Amniotic epithelial cell (primary cell): ENCODE data around the gene CCDC85B.
"Not testable (repeated sequence)": the region's sequence is repeated elsewhere in the genome, so short reads cannot be mapped to it uniquely, and the experiment has no call there.

Experiments
- DNase-seq: peaks from one replicate; pipeline ENCODE4 v3.0.0-alpha.2; 2010; ENCODE audit warnings: low read depth

Gene CCDC85B

DNA sequence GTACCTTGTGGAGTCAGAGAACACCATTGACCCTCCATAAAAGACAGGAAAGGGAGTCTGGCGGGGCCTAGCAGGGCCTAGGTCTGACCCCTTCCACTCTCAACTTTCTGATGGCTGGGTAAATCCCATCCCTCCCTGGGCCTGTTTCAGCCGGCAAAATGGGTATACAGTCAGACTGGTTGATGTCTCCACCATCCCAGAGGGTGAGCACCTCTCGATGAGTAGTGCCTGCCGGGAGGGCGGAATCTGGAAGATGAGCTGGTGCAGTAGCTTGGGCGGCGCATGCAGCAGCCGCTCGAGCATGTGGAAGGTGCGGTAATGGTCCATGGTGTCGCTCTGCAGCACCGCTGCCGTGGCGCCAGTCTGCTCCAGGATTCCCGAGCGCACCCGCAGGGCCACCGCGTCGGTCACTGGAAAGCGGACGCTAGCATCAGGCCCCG, 2.7 kb upstream of the CCDC85B start:
- DNase-seq = peak; percentile 22

DNA sequence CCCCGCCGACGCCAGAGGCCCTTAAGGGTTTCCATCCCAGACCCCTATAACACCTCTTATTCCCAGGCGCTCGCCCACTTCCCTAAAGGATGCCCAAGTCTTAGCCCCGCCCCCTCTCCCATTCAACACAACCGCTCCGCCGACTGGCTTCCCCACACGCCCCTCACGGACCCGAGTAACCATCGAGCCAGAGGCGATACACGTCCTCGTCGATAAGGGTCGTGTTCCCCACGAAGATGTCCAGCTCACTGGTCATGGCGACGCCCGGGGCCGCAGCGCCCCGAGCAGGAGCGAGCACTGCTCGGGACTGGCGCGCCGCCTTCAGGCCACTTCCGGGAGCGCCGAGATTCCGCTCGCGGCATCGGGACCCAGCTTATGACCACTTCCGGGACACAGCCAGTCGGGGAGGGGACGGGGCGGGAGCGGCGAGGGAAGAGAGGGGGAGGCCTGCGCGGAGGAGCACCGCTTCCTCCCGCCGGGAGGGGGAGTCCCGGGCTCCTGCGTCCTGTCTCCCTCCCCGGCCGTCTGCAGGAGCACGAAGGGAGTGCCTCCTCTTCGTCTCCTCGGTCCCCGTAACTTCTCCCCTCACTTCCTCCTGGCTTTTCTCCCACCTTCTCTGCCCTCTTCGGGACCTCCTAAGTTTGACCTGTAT, 2.2 kb upstream of the CCDC85B start, which contains the start of gene FIBP:
Gene FIBP (minus strand): TSS at position 309 of the 652 bp plus-strand sequence. CDS start 53 bp downstream, at position 256.
- DNase-seq = peak; percentile 95

DNA sequence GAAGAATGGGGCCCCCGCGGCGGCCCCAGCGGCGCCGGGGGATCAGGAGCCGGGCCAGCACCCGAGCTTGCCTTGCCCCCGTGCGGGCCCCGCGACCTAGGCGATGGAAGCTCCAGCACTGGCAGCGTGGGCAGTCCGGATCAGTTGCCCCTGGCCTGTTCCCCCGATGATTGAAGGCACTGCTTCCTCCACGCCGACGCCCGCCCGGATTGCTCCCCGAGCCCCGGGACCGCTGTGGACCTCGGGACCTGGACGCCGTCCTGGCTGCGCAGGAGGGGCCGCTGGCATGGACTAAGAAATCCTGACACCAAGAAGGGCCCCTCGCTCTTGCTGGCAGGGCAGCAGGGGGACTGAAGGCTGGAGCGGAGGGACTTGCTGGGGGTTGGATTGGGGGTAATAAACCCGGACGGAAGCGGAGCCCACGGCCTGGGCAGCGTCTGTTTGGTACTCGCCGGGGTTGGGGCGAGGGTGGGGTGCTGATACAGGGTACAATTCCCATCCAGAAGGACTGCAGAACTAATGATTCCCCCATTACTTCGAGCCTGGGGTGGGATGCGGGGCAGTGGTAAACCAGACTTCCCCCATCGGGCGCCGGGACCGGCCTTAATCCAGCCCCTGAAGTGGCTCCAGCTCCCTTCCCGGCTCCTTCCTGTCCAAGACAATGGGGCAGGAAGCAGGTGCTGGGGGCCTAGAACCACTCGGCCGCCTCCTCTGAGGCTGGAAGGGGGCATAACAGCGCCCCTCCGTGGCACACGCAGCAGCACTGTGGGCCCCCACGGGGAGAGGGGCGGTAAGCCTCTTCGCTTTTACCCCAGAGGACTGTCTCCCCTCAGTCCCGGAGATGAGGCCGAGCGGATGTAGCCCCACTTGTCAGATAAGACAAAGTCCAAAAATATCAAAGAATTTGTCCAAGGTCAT, 1.0 kb downstream of the CCDC85B start:
- peak; percentile 27 for DNase-seq

DNA sequence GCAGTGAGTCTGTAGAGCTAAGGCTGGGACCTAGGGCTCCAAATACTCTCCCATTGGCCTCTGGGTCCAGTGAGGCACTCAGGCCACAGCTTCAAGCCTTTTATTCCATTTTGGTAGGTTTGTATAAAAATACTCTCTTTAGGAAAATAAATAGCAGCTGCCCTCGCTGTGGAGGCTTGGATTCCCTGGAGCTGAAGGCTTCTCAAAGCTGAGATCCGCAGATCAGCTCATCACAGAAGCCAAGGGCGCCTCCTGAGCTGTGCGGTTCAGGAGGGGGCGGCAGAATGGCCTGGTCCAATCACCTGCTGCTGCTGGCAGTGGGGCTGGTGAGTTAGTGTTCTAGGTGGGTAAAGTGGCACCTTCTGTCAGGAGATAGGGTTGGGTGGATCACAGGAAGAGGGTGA, 1.7 kb downstream of the CCDC85B start:
- DNase-seq = not testable (repeated sequence)

DNA sequence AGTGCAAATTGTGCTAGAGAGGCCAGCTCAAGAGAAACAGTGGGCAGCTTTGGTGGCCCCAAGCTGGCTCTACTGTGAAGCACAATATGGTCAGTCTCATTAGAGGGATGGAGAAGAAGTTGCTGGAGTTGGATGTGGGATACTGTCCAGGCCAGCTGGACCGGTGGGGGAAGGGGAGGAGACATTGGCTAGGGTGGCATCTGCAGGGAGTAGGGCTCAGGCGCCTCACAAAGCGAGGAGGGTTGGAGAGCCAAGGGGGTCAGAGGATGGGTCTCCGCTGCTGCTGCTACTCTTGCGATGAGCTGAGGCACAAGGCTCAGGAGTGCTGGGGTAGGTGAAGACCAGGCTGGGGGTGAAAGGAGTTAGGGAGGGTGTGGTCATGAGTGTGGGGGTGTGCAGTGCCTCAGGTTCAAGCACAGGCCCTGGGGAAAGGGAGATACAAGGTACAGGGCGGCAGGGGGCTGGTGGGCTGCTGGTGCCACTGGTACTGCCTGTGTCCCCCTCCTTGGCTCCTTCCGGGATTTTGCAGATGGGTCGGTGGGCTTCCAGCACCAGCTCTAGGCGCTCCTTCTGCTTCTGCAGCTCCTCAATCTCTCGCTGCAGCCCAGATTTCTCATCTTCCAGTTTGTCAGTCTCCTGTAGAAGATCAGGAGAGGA, 2.3 kb downstream of the CCDC85B start:
- DNase-seq = no peak

DNA sequence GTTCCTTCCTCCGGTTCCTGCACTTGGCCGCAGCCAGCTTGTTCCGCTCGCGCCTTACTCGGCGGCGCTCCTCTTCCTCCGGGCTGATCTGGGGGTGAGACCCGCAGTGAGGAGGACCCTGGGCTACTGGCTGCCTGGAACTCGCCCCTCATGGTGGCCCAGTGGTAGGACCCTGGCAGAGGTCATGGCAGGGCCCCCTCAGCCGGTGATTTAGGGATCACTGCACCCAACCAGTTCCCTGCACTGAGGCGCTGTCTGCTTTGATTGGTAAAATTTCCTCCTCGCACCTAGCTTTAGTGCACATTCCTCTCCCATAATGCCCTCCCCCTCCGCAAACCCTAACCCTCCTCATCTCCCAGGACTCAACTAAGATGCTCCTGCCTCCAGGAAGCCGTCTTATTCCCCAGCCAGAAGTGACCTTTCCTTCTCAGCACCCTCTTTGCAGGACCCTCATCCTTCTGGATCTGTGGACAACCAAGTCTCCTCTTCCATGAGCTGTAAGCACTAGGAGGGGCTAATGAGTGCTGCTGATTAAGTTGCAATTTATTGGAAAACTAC, 3.6 kb downstream of the CCDC85B start:
- DNase-seq = no peak

DNA sequence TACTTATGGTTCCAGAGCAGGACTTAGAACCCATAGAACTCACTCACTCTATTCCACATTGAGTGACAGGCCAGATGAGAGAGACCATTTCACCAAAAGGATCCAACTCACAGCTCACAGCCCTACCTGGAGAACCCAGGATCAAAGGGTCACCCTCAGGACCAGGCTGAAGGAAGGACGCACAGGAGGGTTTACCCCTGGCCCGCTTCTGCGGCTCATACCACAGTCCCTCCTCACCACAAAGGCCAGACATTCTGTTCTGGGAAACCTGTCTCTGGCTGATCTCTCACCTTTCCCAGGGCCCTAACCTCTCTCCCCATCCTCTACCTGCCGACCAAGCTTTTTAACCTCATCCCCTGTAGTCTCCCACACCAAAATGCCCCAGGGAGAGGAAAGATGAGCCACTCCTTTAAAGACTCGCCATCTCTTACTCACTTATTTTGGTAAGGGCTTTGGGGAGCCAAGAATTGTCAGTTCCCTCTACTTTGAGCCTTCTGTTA, 5.1 kb downstream of the CCDC85B start:
- DNase-seq = no peak

DNA sequence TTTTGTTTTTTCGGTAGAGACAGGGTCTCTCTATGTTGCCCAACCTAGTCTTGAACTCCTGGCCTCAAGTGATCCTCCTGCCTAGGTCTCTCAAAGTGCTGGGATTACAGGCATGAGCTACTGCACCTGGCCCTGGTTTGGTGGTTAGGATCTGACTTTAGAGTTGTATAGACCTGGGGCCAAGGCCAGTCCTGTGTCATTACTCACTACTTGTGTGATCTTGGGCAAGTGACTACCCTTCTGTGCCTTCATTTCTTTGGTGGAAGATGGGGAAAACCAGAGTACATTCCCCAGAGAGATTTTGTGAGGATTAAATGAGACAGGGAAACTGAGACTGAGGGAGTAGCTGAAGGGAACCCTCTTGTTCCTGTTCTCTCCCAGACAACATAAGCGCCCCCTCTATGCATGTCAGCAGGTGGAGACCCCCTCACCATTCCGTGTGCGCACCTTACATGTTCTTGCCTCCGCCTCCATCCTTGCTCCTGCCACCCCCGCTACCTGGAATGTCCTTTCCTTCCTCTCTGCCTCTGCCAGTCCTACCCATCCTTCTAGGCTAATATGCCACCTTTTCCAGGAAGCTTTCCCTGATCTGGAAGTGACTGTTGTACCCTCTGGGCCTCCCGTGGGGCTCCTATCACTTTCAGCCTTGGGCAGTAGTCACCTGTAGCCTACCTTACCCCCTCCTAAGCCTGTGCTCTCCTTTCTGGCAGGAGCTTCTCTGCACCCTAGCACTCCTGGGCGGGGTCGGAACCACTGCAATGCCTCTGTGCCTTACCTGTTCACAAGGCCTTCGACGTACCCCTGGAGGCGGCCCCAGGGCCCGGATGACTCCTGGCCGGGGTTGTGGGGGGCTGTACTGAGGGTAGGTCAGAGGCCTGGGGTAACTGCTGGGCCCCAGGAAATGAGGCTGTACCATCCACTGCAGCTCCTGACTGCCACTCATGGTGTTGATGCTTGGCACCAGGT, 5.8 kb downstream of the CCDC85B start:
- DNase-seq = no peak

DNA sequence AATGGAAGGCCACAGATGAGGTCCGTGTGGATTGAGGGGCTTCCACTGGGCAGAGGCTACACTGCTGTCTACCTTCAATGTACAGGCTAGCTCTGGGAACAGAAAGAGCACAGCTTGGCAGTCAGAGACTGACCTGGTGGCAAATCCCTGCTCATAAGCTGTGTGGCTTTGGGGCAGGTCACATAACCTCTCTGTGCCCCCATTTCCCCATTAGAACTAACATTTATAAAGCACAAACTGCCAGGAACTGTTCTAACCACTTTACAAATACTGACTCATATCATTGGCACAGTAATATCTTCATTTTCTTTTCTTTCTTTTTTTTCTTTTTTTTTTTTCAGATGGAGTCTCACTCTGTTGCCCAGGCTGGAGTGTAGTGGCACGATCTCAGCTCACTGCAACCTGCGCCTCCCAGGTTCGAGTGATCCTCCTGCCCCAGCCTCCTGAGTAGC, 6.6 kb downstream of the CCDC85B start:
- no peak for DNase-seq

DNA sequence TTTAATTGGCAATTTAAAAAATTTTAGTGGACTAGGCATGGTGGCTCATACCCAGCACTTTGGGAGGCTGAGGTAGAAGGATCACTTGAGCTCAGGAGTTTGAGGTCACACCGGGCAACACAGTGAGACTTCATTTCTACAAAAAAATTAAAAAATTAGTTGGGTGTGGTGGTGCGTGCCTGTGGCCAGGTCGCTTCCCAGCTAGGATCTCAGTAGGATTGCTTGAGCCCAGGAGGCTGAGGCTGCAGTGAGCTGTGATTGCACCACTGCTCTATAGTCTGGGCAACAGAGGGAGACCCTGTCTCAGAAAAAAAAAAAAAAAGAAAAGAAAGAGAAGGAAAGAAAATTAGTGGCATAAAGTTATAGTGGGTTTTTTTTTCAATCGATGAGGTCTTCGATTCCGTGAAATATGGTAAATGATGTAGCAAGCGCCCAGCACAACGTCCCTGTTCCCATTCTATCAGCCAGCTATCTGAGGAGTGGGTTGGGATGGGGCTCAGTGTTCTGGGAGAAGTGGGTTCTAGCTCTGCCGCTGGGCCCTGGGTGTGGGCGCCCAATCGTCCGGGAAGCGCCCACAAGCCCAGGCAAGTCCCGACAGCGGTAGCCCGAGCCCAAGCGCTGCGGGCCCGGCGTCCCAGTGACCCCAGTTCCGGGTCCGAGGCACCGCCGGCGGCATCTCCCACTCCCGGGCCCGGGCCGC, 8.3 kb downstream of the CCDC85B start:
- DNase-seq = peak; percentile 31

DNA sequence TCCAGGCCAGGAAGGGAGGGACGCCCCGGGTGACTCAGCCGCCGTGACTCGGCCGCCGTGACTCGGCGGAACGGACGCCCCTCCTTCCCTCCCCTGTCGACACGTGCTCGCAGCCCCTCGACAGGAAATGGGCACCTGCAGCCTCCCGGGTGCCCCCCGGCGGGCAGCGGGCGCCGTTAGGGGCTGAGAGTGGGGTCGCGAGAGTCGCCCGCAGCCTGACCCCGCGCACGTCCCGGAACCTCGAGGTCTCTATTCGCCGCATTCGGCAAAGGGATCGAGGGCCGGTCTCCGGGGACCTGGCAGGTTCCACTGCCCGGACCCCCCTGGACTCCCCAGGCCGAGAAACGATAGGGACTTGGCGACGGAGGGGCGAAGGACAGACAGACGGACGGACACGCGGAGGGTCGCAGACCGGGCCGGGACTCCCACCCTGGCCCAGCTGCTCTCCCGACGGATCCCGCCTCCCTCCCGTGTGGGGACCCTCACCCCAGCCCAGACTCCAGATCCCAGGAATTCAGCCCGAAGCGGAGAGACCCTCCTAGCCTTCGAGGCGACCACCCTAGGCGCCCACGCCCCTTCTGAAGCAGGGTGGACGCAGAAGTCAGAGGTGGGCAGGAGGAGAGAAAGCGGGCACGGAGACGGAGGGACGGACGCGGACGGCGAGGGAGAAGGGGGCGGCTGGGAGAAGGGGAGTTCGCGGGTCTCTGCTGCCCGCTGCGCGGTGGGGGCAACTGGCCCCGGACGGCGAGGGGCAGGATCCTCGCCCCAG, 9.1 kb downstream of the CCDC85B start:
- peak; percentile 59 for DNase-seq

DNA sequence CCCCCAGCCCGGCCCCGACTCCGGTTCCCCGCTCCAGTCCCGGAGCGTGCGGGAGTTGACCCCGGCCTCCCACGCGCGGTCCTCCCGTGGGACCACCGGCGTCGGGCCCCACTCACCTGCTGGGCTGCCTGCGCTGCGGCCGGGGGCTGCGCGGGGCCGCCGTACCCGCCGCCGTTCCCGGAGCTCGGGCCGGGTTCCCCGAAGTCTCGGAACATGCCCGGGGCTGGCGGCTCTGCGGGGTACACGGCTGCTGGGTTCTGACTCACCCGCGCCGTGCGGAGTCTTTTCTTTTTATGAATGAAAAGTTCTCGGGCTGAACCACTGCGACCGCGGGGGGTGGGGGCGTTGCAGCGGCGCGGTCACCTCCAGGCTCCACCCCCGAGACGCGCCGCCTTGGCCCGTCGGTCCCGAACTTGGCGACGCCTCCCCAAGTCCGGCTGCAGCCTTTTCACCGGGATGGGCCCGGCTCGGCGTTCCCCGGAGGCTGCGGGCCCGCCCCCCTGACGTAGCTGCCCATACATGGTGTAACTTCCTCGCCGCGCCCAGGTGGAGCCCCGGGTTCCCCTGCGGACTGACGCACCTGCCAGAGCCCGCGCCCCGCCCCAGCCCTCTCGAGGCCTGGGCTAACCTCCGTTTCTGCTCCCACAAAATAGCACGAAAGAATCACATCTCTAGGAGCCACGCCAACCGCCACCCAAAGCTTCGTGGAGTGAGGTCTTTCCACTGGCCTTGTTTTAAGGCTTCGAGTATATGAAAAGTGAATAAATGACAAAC, 9.8 kb downstream of the CCDC85B start, which contains the start of gene FOSL1:
Gene FOSL1 (minus strand): TSS at position 264 of the 774 bp plus-strand sequence. CDS start 49 bp downstream, at position 215.
- DNase-seq = peak; percentile 92

DNA sequence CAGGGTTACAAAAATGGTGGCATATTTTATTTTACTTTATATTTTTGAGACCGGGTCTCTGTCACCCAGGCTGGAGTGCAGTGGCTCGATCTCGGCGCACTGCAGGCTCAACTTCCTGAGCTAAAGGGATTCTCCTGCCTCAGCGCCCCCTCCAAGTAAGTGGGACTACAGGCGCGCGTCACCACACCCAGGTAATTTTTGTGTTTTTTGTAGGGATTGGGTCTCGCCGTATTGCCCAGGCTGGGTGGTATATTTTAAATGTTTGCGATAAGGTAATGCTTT, 10.4 kb downstream of the CCDC85B start:
- no peak for DNase-seq

DNA sequence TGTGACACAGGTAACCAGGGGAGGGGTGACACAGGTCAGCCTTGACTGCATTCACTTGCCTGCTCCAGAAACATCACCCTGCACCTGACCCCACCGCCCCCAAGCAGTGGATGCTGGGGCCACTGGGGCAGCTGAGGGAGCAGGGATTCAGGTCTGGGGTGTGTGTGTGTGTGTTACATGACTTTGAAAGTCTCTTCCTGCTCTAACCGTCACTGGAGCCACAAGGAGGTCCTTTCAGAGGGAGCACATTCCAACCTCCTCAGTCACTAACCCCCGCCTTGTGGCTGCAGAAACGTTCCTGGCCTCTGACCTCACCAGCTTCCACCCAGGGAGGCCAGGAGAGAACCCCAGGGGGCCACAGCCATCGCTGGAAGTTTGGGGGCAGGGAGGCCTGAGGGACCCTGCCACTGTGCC, 12.6 kb downstream of the CCDC85B start:
- peak; percentile 72 for DNase-seq

DNA sequence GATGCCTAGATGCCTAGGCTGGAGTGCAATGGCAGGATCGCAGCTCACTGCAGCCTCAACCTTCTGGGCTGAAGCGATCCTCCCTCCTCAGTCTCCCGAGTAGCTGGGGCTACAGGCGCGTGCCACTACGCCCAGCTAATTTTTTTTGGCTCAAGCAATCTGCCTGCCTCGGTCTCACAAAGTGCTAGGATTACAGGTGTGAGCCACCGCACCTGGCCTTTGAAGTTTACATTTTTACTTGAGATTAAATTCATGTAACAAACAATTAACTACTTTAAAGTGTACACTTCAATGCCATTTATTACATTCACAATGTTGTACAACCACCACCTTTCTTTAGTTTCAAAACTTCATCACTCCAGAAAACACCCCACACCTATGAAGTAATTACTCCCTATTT, 13.2 kb downstream of the CCDC85B start:
- no peak for DNase-seq

DNA sequence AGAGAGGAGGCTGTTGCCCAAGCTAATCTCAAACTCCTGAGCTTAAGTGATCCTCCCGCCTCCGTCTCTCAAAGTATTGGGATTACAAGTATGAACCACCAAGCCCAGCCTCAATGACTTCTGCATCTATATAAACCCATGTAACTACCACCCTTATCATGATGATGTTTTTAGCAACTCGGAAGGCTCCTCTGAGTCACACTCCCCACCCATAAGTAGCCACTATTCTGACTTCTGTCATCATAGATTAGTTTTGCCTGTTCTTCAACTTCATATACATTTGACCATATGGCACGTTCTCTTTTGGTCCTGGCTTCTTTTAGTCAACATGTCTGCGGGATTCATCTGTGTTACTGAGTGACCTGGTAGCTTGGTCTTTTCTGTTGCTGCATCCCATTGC, 16.1 kb downstream of the CCDC85B start:
- no peak for DNase-seq

DNA sequence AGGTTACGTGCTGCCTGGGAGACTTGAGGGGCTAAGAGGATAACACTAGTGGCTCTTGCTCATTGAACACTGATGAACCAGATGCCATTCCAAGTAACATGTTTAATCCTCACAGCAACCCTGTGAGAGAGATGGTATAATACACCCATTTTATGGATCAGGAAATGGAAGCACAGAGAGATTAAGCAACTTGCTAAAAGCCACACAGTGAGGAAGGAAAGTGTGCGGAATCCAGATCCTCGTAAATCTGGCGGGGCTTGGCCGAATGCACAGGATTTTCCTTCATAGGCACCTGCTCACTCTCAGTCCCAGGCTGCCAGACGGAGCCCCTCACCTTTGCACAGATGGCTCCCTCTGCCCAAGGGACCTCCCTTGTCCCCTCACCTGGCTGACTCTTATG, 17.4 kb downstream of the CCDC85B start:
- no peak for DNase-seq

DNA sequence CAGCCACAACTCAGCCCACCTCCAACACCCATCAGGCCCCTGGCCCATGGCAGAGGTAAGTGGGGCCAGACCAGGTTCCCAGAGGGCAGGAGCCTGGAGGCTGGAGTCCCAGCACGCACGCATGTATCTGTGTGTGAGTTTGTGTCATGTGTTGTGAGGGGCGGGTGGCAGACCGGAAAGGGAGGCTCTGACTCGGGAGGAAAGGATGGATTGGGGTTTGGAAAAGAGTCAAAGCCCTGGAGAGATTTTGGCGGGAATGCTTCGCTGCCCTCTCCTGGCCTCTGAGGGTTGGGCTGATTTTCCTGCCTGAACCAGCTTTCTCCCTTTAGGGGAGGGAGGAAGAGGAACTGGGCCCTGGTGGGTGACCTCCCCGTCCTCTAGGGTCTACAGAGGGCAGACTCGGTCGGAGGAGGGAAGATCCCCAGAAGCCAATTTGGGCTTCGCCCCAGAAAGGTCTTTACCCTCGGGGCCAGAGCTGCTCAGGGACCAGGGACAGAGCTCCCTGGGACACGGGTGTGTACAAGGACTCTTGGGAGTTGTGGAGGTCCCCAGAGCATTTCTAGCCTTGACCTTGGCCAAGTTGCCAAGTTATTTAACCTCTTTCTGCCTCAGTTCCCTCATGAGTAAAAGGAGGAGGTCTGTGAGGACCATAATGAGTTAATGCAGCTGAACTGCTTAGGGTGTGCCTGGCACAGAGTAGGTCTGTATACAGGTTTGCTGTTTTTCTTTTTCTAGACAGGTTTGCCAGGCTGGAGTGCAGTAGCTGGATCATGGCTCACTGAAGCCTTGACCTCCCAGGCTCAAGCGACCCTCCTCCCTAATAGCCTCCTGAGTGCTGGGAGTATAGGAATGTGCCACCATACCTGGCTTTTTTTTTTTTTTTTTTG, 21.5 kb downstream of the CCDC85B start:
- DNase-seq = peak; percentile 59
